Activated CD4-positive, alpha-beta T cell treated with anti-CD3 and anti-CD28 coated beads, Interleukin-2, amount 50 U/mL, for 24 hours (primary cell): ENCODE results near the gene YWHAH.

Experiments used
- DNase-seq, 2 donors: peaks; one replicate each; pipeline ENCODE4 v3.0.0-alpha.2; 2020; ENCODE audit warnings: low read depth in 1 of 2, low spot score in 1 of 2

YWHAH gene

GRCh38 chr22:31943978-31944699 lies at the start of gene YWHAH:
Gene YWHAH (plus strand): TSS chr22:31944535. CDS start chr22:31944734, 199 bp downstream.
- DNase-seq, result peak; percentile 82 to 89

GRCh38 chr22:31895411-31896123 lies 48.8 kb upstream of the YWHAH start:
- no peak for DNase-seq

GRCh38 chr22:31896472-31896871 lies 47.9 kb upstream of the YWHAH start:
- DNase-seq, result no peak

- DNase-seq, result no peak
These were observed 46.2 kb upstream of the YWHAH start for GRCh38 chr22:31897842-31898805.

- no peak for DNase-seq
These were observed 45.4 kb upstream of the YWHAH start for GRCh38 chr22:31898926-31899325.

GRCh38 chr22:31899669-31900068 lies 44.7 kb upstream of the YWHAH start:
- no peak for DNase-seq

GRCh38 chr22:31901388-31902137 lies 42.8 kb upstream of the YWHAH start:
- DNase-seq, result no peak

GRCh38 chr22:31904651-31905050 lies 39.7 kb upstream of the YWHAH start:
- DNase-seq, result no peak

- no peak for DNase-seq
These were observed 39.0 kb upstream of the YWHAH start for GRCh38 chr22:31905356-31905755.

GRCh38 chr22:31906086-31906485 lies 38.2 kb upstream of the YWHAH start:
- DNase-seq, result no peak

- no peak for DNase-seq
These were observed 37.8 kb upstream of the YWHAH start for GRCh38 chr22:31906569-31906968.

- DNase-seq, result no peak
These were observed 34.4 kb upstream of the YWHAH start for GRCh38 chr22:31909977-31910376.

- no peak for DNase-seq
These were observed 32.5 kb upstream of the YWHAH start for GRCh38 chr22:31911565-31912406.

- DNase-seq, result no peak
These were observed 32.0 kb upstream of the YWHAH start for GRCh38 chr22:31912407-31912743.

GRCh38 chr22:31915586-31915985 lies 28.7 kb upstream of the YWHAH start:
- DNase-seq, result no peak

GRCh38 chr22:31917227-31917921 lies 27.0 kb upstream of the YWHAH start:
- DNase-seq, result no peak

- DNase-seq, result no peak
These were observed 24.6 kb upstream of the YWHAH start for GRCh38 chr22:31919730-31920129.

- no peak for DNase-seq
These were observed 24.0 kb upstream of the YWHAH start for GRCh38 chr22:31920306-31920705.

GRCh38 chr22:31921106-31921505 lies 23.2 kb upstream of the YWHAH start:
- DNase-seq, result no peak
